NT2/D1 (cell line): Measurements from ENCODE around the gene MUSK.

Source experiments
- YY1 ChIP-seq: IDR thresholded peaks from 2 replicates; pipeline ENCODE4 v1.6.1; 2011; ENCODE audit not compliant: insufficient read length, insufficient read depth
- ZNF274 ChIP-seq: IDR thresholded peaks from 2 replicates; pipeline ENCODE4 v1.6.1; 2011; ENCODE audit warnings: mild to moderate bottlenecking, low read depth, low read length

GRCh38 chr9:110777876-110778215 is 109.3 kb downstream of the MUSK start:
- TF ChIP-seq YY1: no peak
- TF ChIP-seq ZNF274: no peak
